Heart left ventricle (tissue), 13 donors: Measurements from ENCODE around the gene DUSP1.

Experiments used
- CTCF ChIP-seq, 12 donors: fragments of 200-600 bp; sonication (generic) in 4 of 12; IDR thresholded peaks; one replicate each; pipeline versions ENCODE4 v1.5.0 to v1.8.0; 2018 to 2022; ENCODE audit warnings: antibody characterized with exemption in 12 of 12, mild to moderate bottlenecking in 5 of 12
- POLR2A ChIP-seq, 2 donors: fragments of 450-650 bp; IDR thresholded peaks; one replicate each; pipeline ENCODE4 v1.6.1; 2017; ENCODE audit warnings: antibody characterized with exemption in 2 of 2, mild to moderate bottlenecking in 2 of 2, moderate library complexity in 2 of 2
- donor health status: ischemic (EF 13 %, LVEDD 7.1; RV severe dilation, severe dysfunction).
- donor health status: DM: no; HTN: yes; CAD: no.
- donor health status: DM: no; HTN: no; CAD: no.
- donor health status: ischemic (EF 25% LVEDD 6.9; RV normal size, moderate dysfunction).
- donor health status: ischemic (EF 25% LVEDD 5.7; RV mildly dilated, moderate dysfunction).
- donor health status: ischemic (EF 35%, LVEDD 5.7; RV mildly dilated, moderate dysfunction).
- donor health status: nonischemic (EF 11% LVEDD 7.7; RV severe dilation, severe dysfunction).
- donor health status: DM: yes; HTN: yes; CAD: no.
- donor health status: PGD.
- donor health status: ischemic (EF 29% LVEDD 5.4; RV normal size, mild dysfunction).
- donor health status: nonischemic (EF 23%, LVEDD 6.1; RV moderate dilation, normal function).

DNA sequence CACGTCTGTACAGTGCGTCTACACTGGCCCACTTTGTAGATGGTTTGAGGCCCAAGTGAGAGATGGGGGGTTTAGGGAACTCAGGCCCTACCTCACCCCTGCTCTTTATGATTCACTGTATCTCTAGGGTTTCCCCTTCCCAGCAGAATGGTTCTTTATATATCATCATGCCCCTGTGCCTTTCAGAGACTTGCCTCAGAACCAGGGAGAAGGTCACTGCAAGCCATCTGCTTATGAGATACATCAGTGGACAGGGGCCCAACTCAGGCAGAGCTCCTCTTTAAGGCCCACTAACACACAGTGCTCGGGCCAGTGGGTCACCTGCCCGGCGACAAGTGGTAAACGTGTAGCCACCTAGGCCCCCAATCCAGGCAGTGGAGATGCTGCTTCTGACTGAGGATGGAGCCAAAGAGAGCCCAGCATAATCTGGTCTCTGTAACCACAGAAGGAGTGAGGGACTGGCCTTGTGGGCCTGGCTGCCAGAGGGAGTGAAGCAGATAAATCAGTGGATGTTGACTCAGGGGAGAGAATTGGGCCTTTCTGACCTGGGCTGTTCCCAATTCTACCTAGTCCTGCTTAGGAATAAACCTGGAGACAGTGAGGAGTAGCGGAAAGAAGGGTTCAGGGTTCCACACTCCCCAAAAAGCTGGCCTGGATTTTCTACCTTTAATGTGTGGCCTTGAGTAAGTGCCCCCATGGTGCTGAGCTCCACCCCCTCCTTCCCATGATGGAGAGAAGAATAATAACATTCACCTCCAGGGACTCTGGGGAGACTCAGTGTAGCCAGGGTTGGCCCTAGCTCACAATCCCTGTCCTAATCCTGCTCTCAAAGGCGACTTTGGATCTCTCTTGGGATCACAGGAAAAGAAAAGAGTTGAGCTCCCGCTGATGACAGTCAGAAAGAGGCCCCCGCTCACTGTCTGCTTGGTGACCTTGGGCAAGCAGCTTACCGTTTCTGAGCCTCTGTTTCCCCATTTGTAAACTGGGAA is 2.8 kb upstream of the DUSP1 start:
- no peak for TF ChIP-seq CTCF (IDR thresholded peaks at IDR 0.05)
- TF ChIP-seq POLR2A (IDR thresholded peaks at IDR 0.05): no peak
